Stimulated activated CD4-positive, alpha-beta T cell treated with anti-CD3 and anti-CD28 coated beads, TNF-alpha, amount 100 ng/mL, for 1 hour (primary cell): ENCODE results near the gene RUSC2.
"Not testable (repeated sequence)": the region's sequence is repeated elsewhere in the genome, so short reads cannot be mapped to it uniquely, and the experiment has no call there.

ENCODE experiments used
- DNase-seq, 3 donors: peaks; one replicate each; pipeline ENCODE4 v3.0.0-alpha.2; 2020; ENCODE audit warnings: low read depth in 3 of 3, low spot score in 1 of 3

RUSC2 gene, protein sequence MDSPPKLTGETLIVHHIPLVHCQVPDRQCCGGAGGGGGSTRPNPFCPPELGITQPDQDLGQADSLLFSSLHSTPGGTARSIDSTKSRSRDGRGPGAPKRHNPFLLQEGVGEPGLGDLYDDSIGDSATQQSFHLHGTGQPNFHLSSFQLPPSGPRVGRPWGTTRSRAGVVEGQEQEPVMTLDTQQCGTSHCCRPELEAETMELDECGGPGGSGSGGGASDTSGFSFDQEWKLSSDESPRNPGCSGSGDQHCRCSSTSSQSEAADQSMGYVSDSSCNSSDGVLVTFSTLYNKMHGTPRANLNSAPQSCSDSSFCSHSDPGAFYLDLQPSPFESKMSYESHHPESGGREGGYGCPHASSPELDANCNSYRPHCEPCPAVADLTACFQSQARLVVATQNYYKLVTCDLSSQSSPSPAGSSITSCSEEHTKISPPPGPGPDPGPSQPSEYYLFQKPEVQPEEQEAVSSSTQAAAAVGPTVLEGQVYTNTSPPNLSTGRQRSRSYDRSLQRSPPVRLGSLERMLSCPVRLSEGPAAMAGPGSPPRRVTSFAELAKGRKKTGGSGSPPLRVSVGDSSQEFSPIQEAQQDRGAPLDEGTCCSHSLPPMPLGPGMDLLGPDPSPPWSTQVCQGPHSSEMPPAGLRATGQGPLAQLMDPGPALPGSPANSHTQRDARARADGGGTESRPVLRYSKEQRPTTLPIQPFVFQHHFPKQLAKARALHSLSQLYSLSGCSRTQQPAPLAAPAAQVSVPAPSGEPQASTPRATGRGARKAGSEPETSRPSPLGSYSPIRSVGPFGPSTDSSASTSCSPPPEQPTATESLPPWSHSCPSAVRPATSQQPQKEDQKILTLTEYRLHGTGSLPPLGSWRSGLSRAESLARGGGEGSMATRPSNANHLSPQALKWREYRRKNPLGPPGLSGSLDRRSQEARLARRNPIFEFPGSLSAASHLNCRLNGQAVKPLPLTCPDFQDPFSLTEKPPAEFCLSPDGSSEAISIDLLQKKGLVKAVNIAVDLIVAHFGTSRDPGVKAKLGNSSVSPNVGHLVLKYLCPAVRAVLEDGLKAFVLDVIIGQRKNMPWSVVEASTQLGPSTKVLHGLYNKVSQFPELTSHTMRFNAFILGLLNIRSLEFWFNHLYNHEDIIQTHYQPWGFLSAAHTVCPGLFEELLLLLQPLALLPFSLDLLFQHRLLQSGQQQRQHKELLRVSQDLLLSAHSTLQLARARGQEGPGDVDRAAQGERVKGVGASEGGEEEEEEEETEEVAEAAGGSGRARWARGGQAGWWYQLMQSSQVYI (N-terminal part only)

DNA sequence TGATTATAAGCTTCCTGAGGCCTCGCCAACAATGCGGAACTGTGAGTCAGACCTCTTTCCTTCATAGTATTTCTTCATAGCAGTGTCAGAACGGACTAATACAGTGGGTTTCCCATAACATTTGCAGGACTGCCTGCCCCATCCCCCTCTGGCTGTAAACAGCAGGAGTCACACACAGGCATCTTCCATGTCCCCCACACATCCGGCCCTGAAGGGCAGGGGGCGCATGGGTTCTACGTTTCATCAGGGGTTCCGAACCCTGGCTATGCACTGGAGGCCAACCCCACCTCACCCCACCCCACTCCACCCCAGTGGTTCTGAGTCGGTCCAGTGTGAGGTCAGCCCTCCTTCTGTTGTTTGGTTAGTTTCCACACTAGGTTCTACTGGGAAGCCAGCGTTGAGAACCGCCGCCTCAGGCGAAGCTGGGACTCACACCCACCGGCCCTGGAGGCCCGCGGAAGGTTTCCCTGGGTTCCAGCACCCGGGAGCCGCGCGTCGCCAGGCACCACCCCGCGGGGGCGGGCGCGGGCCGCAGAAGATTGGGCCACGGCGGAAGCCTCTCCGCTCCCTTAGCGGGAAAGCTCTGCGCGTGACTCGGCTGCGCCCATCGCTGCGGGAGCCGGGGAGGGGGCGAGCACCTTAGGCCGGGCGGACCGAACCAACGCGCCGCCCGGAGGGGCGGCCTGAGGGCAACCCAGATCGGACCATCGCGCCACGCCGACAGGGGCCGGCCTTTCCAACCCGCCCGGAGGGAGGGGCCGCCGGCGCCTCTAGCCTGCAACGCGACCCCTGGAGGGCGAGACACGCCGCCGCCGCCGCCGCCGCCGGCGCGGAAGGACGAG lies at the start of gene RUSC2:
RUSC2 (plus strand) TSS at position 799 of the 842 bp plus-strand sequence. CDS start 56,411 bp downstream, outside the sequence.
- DNase-seq, result peak in 1 of 3 donors; percentile 16

DNA sequence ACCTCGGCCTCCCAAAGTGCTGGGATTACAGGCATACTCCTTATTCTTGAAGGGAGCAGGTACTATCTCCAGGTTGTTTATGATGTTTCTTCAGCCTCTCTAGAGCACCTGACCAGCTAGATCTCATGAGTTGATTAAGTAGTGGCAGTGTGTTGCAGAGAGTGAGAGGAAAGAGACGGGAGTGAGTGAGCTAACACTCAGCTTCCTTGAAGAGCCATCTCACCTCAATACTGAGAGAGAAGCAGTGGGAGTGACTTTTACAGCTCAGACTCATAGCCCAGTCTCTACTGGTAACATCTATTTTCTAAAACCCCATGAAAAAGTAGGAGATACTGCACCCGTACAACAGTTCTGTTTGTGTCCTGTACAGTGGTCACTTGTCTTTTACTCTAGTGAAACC lies 43.9 kb upstream of the RUSC2 start:
- no peak for DNase-seq

DNA sequence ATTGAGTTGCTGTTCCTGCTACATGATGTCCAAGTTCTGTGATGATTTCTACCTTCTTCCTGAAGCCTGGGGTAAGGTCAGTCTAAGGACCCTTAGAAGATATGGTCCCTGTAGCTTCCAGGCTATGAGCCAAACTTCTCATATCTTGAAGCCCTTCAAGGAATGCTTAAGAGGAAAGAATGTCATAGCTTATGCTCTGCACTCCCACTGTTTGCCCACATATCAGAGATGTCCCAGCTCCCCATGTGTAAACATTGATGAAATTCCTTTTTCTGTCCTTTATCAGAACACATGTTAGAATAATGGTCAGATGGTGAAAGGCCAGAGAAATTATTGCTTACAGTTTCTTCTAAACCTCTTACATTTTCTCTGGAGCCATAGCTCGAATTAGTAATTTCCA lies 41.4 kb upstream of the RUSC2 start:
- DNase-seq, result no peak

DNA sequence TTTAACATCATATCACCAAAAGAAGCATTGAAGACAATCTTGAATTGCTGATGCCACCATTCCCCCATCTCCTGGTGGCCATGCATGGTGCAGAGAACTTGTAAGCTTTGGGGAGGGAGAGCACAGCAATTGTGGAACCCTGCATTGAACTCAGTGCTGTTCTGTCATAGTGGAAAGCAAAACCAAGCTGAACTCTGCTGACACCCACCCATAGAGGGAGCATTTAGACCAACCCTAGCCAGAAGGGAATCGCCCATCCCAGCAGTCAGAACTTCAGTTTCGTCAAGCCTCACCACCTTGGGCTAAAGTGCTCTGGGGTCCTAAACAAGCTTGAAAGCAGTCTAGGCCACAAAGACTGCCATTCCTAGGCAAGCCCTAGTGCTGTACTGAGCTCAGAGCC lies 37.4 kb upstream of the RUSC2 start:
- no peak for DNase-seq

DNA sequence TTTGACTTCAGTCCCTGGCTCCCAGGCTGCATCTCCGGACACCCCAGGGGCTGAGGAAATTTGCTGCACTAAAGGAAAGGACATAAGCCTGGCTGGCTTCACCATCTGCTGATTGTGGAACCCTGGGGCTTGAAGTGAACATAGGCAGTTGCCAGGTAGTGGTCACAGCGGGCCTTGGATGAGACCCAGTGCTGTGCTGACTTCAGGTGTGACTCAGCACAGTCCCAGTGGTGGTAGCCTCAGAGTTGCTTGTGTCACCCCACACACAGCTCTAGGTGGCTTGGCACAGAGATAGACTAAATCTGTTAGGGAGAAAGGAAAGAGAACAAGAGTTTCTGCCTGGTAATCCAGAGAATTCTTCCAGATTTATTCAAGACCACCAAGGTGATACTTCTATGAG lies 36.1 kb upstream of the RUSC2 start:
- DNase-seq, result no peak

DNA sequence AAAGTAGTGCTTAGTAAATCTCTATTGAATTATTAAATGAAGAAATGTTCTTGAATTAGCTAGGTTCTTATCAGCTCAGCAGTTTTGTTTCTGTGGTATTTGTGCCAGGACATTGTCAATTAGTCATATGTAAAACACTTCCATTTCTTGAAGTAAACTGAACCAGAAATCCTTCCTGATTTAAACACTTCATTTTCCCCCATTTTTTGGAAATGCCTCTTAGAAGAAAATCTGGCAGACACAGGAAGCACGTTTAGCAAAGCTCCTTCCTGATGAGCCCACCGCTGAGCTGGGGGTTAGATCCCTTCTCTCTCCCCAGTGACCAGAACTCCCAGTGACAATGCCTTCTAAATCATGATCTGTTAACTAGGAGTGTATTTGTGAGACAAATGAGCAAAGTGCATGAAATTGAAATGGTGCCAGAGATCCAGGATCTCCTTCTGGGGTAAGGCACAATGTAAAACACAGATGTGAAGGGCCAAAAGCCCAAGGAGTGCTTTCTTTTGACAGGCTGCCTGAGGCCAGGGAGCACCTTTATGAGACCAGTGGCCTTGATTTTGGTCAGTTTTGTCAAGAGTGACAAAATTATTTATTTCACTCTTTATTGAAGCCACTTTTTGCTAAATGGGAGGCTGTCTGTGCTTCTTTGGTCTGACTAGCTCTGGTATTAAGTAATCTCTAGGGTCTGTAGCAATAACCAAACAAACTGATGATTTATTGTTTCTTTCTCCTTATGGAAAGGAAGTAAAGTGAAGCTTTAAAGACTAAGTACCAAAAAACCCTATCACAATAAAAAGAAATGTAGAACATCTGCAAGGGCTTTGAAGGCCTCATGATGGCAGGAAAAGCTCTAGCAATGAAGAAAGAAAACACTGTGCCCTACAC lies 25.5 kb upstream of the RUSC2 start:
- DNase-seq, result no peak

DNA sequence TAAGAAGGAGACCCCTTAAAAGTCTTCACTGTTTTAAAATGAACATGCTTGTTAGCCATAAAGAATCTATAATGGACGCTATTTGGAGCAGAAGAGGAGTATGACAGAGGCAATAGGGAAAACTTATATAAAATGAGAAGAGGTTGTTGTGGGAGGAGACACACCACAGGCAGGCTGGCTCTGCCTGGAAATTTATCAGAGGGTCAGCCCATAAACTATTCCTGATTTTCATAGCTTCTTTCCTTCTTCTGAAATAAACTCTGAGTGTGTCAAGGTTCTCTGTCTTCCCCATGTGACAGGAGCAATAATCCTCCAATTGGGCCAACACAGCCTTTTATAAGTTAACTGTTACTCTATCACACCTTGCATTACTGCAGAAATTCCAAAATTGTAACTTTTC lies 19.6 kb upstream of the RUSC2 start:
- no peak for DNase-seq

DNA sequence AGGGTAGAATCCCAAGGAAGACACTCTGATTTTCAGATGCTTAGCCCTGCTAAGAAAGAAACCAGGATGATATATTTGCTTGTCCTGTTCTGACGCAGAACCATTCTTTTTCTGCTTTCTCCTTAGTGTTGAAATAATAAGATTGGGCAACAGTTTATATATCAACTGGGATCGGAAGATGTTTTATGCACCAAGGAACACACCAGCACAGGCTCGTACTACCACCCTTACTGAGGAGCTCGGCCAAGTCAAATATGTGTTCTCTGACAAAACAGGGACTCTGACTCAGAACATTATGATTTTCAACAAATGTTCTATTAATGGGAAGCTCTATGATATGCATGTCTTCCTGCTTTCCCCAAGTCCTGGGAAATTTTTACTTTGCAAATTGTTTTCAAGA lies 19.0 kb upstream of the RUSC2 start:
- no peak for DNase-seq

DNA sequence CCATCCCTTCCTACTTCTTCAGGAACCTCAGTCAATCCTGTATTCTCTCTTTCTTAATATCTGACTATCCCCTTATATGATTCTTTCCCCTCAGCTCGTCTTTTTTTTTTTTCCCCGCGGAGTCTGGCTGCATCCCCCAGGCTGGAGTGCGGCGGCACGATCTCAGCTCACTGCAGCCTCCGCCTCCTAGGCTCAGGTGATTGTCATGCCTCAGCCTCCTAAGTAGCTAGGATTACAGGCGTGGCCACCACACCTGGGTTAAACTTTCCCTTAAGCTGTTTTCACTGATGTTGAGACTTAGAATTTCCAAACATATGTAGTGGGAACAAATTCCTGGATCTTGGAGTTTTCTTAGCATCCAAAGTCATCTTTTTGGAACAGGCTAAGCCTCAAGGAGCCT lies 13.3 kb upstream of the RUSC2 start:
- DNase-seq, result no peak

DNA sequence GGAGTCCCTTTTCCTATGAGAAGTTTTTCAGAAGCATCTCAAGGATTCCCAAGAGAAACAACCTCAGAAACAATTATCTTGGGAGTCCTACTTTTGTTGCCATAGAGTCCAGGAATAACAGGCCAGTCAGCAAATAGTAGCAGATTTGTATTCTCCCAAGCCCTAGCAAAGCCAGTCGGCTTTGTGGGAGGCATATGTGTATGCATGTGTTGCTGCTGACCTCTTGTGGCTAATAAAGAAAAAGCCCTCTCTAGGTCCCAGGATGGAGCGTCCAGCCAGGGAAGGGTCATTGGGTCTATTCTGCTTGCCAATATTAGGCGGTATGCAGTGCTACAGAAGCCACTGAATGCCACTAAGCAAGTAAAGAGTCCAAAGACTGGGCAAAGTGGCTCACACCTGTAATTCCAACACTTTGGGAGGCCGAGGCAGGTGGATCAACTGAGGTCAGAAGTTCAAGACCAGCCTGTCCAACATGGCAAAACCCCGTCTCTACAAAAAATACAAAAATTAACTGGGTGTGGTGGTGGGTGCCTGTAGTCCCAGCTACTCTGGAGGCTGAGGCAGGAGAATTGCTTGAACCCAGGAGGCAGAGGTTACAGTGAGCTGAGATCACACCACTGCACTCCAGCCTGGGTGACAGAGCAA lies 12.6 kb upstream of the RUSC2 start:
- not testable (repeated sequence) for DNase-seq

DNA sequence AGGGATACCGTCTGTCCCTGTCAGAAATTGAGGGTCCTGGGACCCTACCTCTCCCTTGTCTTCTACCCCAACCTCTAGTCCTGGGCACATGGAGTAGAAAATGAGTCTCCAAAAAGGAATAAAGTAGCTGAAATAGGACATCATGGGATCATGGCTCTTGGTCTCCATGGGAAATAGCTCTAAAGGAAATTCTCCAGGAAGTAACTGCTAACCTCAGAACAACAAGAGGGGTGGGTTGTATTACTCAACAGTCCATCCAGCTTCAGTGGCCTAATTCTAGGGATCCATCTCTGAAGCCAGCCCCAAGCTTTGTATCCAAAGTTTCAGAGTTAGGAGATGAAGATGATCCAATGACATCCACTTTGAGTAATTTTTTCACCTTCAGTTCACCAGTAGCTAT lies 11.0 kb upstream of the RUSC2 start:
- DNase-seq, result no peak

DNA sequence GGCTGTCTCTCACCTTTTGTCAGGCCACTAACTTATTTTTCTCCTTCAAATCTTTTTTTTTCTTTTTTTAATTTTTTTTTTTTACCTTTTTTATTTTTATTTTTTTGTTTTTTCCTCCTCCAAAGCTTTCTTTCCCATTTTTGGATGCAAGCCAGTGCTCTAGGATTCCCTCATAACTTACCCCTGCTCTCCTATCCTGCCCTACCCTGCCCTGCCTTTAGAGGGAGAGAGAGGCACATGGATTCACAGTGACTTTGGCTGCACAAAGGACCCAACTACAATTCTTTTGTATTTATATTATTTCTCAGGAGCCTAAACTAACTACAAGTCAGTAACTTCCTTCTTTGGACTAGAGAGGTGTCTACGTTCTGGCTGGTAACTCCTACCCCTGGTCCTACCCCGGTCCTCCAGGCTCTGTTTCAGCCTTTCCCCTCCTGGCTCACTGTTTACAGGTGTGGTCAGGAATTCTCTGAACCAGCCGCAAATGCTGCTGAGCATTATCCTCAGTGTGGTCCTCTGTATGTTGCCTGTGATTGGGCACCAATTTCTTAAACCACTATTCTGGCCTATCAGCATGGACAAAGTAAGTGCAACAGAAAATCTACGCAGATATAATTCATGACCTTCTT lies 8.4 kb upstream of the RUSC2 start:
- DNase-seq, result no peak

DNA sequence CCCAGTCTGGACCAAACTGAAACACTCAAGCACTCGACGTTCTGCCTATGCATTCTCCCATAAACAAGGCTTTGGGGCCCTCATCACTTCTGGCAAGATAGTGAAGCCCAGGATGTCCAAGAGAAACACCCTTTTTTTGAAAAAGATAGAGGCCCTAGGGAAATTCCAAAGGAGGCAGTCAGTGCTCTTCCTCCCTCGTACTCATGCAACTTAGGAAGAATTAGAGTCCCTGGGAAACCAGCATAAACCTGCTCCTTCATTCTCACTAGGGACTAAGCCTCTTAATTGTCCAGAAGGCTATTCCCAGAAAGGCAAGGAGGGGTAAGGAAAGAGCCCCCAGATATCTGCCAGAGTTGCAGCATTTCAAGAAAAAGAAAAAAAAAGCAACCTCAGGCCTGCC lies 7.8 kb upstream of the RUSC2 start:
- no peak for DNase-seq

DNA sequence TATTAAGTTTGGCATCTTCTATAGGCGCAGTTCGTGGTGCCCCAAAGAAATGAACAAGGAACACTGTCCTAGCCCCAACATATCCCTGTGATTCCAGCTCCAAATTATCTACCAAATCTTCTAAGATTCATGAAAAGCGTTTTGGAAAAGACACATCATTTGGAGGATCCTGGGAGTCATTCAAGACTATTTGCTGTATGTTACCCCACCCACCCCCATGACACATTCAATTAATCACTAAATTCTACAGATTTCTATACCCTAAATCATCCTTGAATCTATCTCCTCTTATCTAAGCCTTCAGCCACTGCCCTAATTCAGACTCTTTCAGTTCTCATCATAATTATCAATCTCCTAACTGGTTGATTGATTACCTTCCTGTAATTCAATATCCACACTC lies 5.5 kb upstream of the RUSC2 start:
- DNase-seq, result no peak

DNA sequence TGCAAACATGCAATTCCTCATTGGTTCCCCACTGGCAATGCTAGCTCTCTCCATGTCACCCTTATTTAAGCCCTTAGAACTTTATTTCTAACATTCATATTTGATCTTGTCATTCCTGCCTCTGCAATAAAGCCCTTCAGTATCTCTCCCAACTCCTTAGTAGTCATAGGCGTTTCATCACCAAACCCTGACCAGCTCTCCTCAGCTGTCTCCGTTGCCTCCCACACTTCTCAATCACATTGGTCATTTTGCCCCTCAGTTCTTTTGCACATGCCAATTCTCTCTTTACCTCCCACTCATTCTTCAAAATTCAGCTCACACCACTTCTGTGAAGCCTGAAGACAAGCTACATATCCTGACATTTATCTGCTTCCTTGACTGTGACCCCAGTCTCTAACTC lies 2.8 kb upstream of the RUSC2 start:
- no peak for DNase-seq

DNA sequence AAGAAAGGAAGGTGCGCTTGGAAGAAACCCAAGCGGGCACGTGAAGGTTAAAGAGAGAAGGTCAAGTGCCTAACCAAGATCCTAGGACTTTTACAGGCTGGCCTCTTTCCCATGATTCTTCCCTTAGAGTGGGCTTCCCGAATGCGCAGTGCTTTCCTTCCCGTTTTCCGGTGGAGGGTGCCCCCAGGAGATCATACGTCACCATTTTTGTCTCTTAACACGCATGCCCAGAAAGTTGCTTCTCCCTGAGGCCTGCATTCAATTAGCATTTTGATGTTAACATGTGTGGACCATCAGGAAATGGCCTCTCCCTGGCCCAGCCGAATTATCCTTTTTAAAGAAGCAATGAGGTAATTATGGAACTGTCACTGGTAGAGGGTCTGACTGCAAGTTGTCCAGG lies 1.9 kb upstream of the RUSC2 start:
- no peak for DNase-seq

DNA sequence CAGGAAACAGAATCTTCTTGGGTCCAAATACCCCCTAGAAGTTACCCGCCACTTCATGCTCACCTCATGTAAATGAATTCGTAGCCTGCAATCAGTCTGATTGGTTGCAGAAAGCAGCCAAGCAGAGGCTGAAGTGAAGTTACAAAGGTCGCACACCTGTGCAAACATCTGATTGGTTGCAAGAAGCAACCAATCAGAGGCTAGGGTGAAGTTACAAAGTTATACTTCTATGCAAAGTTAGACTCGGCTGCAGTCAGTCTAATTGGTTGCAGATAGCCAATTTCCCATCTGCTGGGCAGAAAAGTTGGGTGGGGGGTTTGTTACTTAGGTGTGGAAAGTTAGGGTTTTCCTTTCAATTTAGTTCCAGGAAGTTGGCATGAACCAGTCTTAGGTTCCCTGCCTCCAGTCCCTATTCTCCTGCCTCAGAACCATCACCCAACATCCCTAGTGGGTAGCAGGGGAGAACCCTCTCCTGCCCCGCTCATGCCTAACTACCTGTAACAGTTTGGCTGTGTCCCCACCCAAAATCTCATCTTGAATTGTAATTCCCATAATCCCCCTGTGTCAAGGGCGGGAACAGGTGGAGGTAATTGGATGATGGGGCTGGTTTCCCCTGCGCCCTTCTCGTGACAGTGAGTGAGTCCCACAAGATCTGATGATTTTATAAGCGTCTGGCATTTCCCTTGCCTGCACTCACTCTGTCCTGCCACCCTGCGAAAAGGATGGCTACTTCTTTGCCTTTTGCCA lies 1.2 kb upstream of the RUSC2 start:
- no peak for DNase-seq
